Neural crest cell (in vitro differentiated cells): Measurements from ENCODE around the gene PALD1. TPM values are rescaled to one million over a fixed set of nuclear protein-coding genes. Genes with fewer than 3 reads are reported as not detected.
A peak's percentile ranks its signal among the peaks of the same experiment; 100 is the strongest.

Experiments used
- DNase-seq: peaks from one replicate; pipeline ENCODE4 v3.0.0; 2021; ENCODE audit warnings: low read depth, mixed read lengths, low spot score
- H3K27ac Mint-ChIP-seq: one replicate; pipeline ENCODE4 v1.8.0; 2021; ENCODE audit warnings: mild to moderate bottlenecking, mixed read lengths; ENCODE audit not compliant: unreplicated experiment
- H3K27me3 Mint-ChIP-seq: 2 replicates; pipeline ENCODE4 v1.8.0; 2021; ENCODE audit warnings: low read depth, mild to moderate bottlenecking, mixed read lengths
- H3K36me3 Mint-ChIP-seq: 2 replicates; pipeline ENCODE4 v1.8.0; 2021; ENCODE audit warnings: low read depth, mild to moderate bottlenecking, mixed read lengths
- H3K4me1 Mint-ChIP-seq: 2 replicates; pipeline ENCODE4 v1.8.0; 2021; ENCODE audit warnings: mixed read lengths
- H3K4me3 Mint-ChIP-seq: one replicate; pipeline ENCODE4 v1.8.0; 2021; ENCODE audit warnings: mild to moderate bottlenecking, mixed read lengths
- H3K9me3 Mint-ChIP-seq: 2 replicates; pipeline ENCODE4 v1.8.0; 2021; ENCODE audit warnings: mixed read lengths
- total RNA-seq: library from RNA; stranded (reverse); gene quantifications from 2 replicates; pipeline ENCODE4 v1.2.1, GENCODE V29; 2021
- TF ChIP-seq, protein P1 (sequence below): fragments of 200-600 bp; sonication (generic); conservative IDR thresholded peaks from 2 replicates; pipeline ENCODE4 v1.5.0; 2021; ENCODE audit warnings: antibody characterized with exemption, mild to moderate bottlenecking

PALD1 gene
- total RNA-seq, 1 donor from 2014 or later, result 14.3 TPM

DNA sequence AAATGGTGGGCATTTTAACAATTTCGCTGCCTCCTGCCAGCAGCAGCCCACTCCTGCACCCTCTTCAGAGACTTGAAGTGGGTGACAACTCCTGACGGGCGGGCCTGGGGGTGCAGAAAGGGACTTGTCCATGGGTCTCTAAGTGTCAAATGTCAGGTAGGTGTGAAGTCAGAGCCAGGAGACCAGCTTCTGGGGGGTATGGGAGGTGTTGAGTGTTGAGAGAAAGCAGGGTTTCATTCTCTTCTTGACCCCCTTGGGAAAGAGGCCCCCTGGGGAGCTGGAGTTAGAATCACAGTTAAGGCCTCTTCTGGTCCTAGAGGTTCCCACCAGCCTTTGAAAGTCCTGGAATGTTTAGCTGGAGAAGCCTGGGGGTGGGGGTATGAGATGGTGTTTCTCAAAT lies 11.6 kb upstream of the PALD1 start:
- H3K9me3 Mint-ChIP-seq, result no peaks in the 10 kb centered on the region
- no peak for DNase-seq
- H3K36me3 Mint-ChIP-seq, result no peaks in the 10 kb centered on the region
- H3K4me1 Mint-ChIP-seq, result peaks cover 6% of the 10 kb centered on the region
- H3K27ac Mint-ChIP-seq, result no peak overlapping the region
- peaks cover 5% of the 10 kb centered on the region for H3K27me3 Mint-ChIP-seq
- H3K4me3 Mint-ChIP-seq, result no peak overlapping the region
- TF ChIP-seq, protein P1, sequence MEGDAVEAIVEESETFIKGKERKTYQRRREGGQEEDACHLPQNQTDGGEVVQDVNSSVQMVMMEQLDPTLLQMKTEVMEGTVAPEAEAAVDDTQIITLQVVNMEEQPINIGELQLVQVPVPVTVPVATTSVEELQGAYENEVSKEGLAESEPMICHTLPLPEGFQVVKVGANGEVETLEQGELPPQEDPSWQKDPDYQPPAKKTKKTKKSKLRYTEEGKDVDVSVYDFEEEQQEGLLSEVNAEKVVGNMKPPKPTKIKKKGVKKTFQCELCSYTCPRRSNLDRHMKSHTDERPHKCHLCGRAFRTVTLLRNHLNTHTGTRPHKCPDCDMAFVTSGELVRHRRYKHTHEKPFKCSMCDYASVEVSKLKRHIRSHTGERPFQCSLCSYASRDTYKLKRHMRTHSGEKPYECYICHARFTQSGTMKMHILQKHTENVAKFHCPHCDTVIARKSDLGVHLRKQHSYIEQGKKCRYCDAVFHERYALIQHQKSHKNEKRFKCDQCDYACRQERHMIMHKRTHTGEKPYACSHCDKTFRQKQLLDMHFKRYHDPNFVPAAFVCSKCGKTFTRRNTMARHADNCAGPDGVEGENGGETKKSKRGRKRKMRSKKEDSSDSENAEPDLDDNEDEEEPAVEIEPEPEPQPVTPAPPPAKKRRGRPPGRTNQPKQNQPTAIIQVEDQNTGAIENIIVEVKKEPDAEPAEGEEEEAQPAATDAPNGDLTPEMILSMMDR, result no peak

DNA sequence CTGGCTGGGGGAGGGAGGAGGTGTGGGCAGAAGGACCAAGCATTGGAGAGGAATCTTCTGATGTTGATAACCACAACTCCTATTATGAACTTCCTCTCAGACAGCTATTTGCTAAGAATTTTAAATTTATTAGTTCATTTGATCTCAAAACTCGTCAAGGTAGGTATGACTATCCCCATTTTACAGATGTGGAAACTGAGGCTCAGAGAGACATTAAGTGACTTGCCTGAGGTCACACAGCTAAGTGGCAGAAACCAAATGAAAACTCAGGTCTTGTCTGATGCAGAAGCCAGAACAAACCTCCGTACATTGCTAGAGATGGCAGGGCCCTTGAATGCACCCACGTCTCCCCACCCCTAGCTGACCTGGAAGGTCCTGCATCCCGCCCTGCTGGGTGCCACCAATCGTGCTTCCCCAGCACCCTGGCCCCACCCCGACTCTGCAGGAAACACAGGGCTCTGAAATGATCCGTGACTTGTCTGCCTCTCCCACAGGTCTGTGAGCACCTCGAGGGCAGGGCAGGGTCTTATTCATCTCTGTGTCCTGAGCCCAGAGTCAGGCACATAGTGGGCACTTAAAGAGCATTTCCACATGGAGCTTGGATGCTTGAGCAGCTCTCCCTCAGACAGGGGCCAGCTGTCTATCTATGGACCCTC lies 5.6 kb upstream of the PALD1 start:
- no peaks in the 10 kb centered on the region for H3K36me3 Mint-ChIP-seq
- H3K27ac Mint-ChIP-seq, result no peak overlapping the region
- peaks cover 11% of the 10 kb centered on the region for H3K4me1 Mint-ChIP-seq
- H3K4me3 Mint-ChIP-seq, result no peak overlapping the region
- TF ChIP-seq, protein P1, result no peak
- no peak for DNase-seq
- H3K27me3 Mint-ChIP-seq, result peaks cover 16% of the 10 kb centered on the region
- no peaks in the 10 kb centered on the region for H3K9me3 Mint-ChIP-seq

- H3K27me3 Mint-ChIP-seq, result peaks cover 19% of the 10 kb centered on the region
- no peak overlapping the region for H3K27ac Mint-ChIP-seq
- TF ChIP-seq, protein P1, result no peak
- H3K4me3 Mint-ChIP-seq, result peak overlapping the region; percentile 41
- DNase-seq, result no peak
- H3K36me3 Mint-ChIP-seq, result no peaks in the 10 kb centered on the region
- no peaks in the 10 kb centered on the region for H3K9me3 Mint-ChIP-seq
- peaks cover 12% of the 10 kb centered on the region for H3K4me1 Mint-ChIP-seq
Measured at GRCh38 chr10:70474780-70475179, 3.8 kb upstream of the PALD1 start.

DNA sequence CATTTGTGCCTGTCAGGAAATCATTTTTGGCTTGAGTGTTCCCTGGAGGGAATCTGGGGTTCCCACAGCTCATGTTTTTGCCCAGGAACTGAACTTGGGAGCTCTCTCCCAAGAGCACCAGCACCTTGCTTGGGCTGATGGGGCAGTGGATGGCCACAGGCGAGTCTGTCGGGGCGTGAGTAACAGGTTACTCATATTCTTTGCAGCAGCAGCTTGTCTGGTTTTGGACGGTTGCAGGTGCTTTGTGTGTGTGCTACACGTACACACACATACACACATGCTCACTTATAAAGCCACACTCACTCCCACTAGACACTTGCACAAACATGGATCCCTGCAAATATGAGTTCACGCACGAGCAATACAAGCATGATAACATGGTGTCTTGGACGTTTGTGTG lies 2.9 kb upstream of the PALD1 start:
- DNase-seq, result no peak
- Mint-ChIP-seq H3K36me3 (no peaks in the 10 kb centered on the region), H3K4me1 (peaks cover 17% of the 10 kb centered on the region), H3K9me3 (no peaks in the 10 kb centered on the region), H3K27me3 (peaks cover 19% of the 10 kb centered on the region), H3K4me3 (peak overlapping the region; percentile 62), H3K27ac (no peak overlapping the region)
- TF ChIP-seq, protein P1, result no peak

- Mint-ChIP-seq H3K36me3 (no peaks in the 10 kb centered on the region), H3K27me3 (peaks cover 19% of the 10 kb centered on the region), H3K9me3 (no peaks in the 10 kb centered on the region), H3K27ac (no peak overlapping the region), H3K4me1 (peaks cover 17% of the 10 kb centered on the region), H3K4me3 (peak overlapping the region; percentile 86)
- no peak for DNase-seq
- TF ChIP-seq, protein P1, result no peak
Measured at GRCh38 chr10:70476249-70477035, 2.1 kb upstream of the PALD1 start.
